Gastrocnemius medialis (tissue), 4 donors: ENCODE measurements around the gene TTLL9.
"Not testable (repeated sequence)": the region's sequence is repeated elsewhere in the genome, so short reads cannot be mapped to it uniquely, and the experiment has no call there.

Source experiments
- CTCF ChIP-seq, 5 experiments: fragments of 450-650 bp in 3 of 5; fragments of 200-600 bp in 2 of 5; sonication (generic) in 2 of 5; IDR thresholded peaks in 4 of 5; conservative IDR thresholded peaks in 1 of 5; 1 replicate in 4 of 5; 2 replicates in 1 of 5; pipeline ENCODE4 v1.5.1; 2016 to 2019; ENCODE audit warnings: antibody characterized with exemption in 5 of 5, mild to moderate bottlenecking in 3 of 5, moderate library complexity in 3 of 5
- POLR2A ChIP-seq, 2 donors: fragments of 450-650 bp; IDR thresholded peaks; one replicate each; pipeline ENCODE4 v1.6.1; 2017; ENCODE audit warnings: antibody characterized with exemption in 2 of 2, mild to moderate bottlenecking in 2 of 2, moderate library complexity in 2 of 2

- TF ChIP-seq CTCF (IDR thresholded peaks at IDR 0.05 in 4 of 5, conservative IDR thresholded peaks at IDR 0.05 in 1 of 5); POLR2A (IDR thresholded peaks at IDR 0.05): not testable (repeated sequence)
These were observed 47.6 kb downstream of the TTLL9 start for GRCh38 chr20:31917962-31918412.
